ENCODE results near the gene ST6GAL1. TPM values are rescaled to one million over a fixed set of nuclear protein-coding genes. Genes with fewer than 3 reads are reported as not detected.
A peak's percentile ranks its signal among the peaks of the same experiment; 100 is the strongest.

ST6GAL1 gene
- total and polyA plus RNA-seq, 10 of the 15 experiments (the other 5 are each of a cell fraction or from before 2014, with no cell fraction given): 74.2 to 248 (median 149) TPM

DNA sequence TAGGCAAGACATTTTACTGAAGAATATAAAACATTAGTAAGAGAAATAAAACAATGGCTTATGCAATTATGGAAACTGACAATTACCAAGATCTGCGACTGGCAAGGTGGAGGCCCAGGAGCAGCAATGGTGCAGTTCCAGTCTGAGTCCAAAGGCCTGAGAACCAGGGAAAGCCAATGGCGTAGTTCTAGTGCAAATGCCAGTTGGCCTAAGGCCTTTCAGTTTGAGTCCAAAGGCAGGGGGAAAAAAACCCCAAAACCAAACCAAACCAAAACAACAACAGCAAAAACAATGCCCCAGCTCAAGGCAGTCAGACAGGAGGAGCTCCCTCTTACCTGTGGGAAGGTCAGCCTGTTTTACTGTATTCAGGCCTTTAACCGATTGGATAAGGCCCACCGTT lies 72.6 kb downstream of the ST6GAL1 start (continued):
- TF ChIP-seq IKZF2 (IDR thresholded peaks at IDR 0.05): peak; percentile 14 to 38; a peak in 2 of 4 replicates
- no peak for TF ChIP-seq CHD4 (IDR thresholded peaks at IDR 0.05)
- TF ChIP-seq, protein P1, sequence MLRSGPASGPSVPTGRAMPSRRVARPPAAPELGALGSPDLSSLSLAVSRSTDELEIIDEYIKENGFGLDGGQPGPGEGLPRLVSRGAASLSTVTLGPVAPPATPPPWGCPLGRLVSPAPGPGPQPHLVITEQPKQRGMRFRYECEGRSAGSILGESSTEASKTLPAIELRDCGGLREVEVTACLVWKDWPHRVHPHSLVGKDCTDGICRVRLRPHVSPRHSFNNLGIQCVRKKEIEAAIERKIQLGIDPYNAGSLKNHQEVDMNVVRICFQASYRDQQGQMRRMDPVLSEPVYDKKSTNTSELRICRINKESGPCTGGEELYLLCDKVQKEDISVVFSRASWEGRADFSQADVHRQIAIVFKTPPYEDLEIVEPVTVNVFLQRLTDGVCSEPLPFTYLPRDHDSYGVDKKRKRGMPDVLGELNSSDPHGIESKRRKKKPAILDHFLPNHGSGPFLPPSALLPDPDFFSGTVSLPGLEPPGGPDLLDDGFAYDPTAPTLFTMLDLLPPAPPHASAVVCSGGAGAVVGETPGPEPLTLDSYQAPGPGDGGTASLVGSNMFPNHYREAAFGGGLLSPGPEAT (IDR thresholded peaks at IDR 0.05; ENCODE audit: low read depth): 0 out of 2 replicates have a peak, but pooled peaks have one; percentile 20
- TF ChIP-seq YY1 (IDR thresholded peaks at IDR 0.05; ENCODE audit: low read depth, low read length): 0 out of 2 replicates have a peak, but pooled peaks have one; percentile 24
- TF ChIP-seq RUNX3 (IDR thresholded peaks at IDR 0.05; ENCODE audit: low read length): peak; percentile 78
- peak; percentile 54; the same call in 1 of the 2 replicates for TF ChIP-seq IRF4 (IDR thresholded peaks at IDR 0.05; ENCODE audit: low read depth, low read length)
- TF ChIP-seq GATAD2B (conservative IDR thresholded peaks at IDR 0.05; ENCODE audit: low read depth): peak; percentile 24; the same call in 1 of the 2 replicates
- peak; percentile 52; the same call in 1 of the 2 replicates for TF ChIP-seq JUNB (IDR thresholded peaks at IDR 0.05)

DNA sequence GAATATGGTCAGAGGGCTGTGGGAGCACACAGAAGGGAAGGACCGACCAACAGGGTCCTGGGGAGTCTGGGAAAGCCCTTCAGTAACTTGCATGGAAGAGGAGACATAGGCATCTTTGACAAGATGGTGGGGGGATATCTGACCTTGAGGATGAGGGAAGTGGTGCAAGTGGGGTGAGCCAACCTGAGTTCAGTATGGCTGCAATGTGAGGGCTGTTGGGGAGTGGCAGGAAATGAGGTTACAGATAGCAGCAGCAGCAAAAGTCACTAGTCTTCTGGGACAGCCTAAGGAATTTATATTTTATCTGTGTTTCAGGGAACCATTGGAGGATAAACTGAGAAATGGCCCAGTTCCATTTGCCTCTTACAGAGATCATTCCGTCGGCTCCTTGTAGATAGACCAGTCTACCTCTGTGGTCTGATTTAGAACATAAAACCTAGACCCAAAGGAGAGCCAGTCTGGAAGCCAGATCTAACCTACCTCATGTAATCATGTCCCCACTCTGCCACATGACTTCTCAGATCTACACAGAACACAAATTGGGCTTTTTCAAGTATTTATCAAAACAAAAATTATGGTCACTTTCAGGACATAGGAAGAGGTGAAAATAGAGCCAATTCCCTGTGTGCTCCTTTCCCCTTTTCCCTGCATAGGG lies 75.6 kb downstream of the ST6GAL1 start:
- Histone ChIP-seq H3K27ac (ENCODE audit: control insufficient read depth, insufficient read depth) (peak overlapping the region; percentile 58), H3K4me2 (ENCODE audit: control insufficient read depth, insufficient read depth) (no peak overlapping the region), H3K9ac (ENCODE audit: control insufficient read depth, insufficient read depth, low read length) (no peak overlapping the region), H3K27me3 (replicated peaks in 1 of 2; ENCODE audit: control insufficient read depth in 2 of 2, insufficient read depth in 2 of 2, low read length in 1 of 2) (no peaks in the 10 kb centered on the region), H2AFZ (ENCODE audit: control insufficient read depth, low read depth, low read length) (no peak overlapping the region), H3K4me1 (ENCODE audit: control insufficient read depth, insufficient read depth, low read length) (peaks cover 39% of the 10 kb centered on the region), H3K36me3 (ENCODE audit: control insufficient read depth in 2 of 2, insufficient read depth in 2 of 2, low read length in 1 of 2) (peaks cover 0 to 15% of the 10 kb centered on the region in 2 experiments; a peak in 3 of 4 replicates), H3K4me3 (no peak overlapping the region), H3K9me3 (replicated peaks; ENCODE audit: control insufficient read depth, insufficient read depth, low read length) (peaks cover 12% of the 10 kb centered on the region), H3K79me2 (ENCODE audit: control insufficient read depth, insufficient read depth, low read length) (peaks cover 58% of the 10 kb centered on the region), H4K20me1 (ENCODE audit: control insufficient read depth, insufficient read depth) (no peaks in the 10 kb centered on the region)
- DNase-seq (ENCODE audit: low read depth, low spot score): no peak
- POLR2A ChIA-PET: interaction anchor here (1.5 kb wide), 1 partner anchor 8 kb away, joined by 6 read pairs; no protein-coding TSS in a partner anchor
- FAIRE-seq: no peak
- WGBS (ENCODE audit: insufficient coverage, insufficient replicate concordance, low lambda C conversion rate, missing lambda C conversion rate): 91% methylated on average over 3 of the region's 3 CpGs
- SMC1A ChIA-PET (ENCODE audit: uncharacterized antibody, unreplicated experiment): interaction anchor here (0.8 to 8.6 kb wide), 4 partner anchors 11 to 24 kb away, joined by 3 to 150 read pairs (median 35); no protein-coding TSS in a partner anchor
- TF ChIP-seq RUNX3 (IDR thresholded peaks at IDR 0.05; ENCODE audit: low read length) (0 out of 2 replicates have a peak, but pooled peaks have one; percentile 17), NBN (IDR thresholded peaks at IDR 0.05) (no peak), IKZF1 (conservative IDR thresholded peaks at IDR 0.05) (no peak), HDAC2 (IDR thresholded peaks at IDR 0.05) (no peak), SMC3 (IDR thresholded peaks at IDR 0.05; ENCODE audit: borderline replicate concordance, low read length) (no peak)
- TF ChIP-seq, protein P2, sequence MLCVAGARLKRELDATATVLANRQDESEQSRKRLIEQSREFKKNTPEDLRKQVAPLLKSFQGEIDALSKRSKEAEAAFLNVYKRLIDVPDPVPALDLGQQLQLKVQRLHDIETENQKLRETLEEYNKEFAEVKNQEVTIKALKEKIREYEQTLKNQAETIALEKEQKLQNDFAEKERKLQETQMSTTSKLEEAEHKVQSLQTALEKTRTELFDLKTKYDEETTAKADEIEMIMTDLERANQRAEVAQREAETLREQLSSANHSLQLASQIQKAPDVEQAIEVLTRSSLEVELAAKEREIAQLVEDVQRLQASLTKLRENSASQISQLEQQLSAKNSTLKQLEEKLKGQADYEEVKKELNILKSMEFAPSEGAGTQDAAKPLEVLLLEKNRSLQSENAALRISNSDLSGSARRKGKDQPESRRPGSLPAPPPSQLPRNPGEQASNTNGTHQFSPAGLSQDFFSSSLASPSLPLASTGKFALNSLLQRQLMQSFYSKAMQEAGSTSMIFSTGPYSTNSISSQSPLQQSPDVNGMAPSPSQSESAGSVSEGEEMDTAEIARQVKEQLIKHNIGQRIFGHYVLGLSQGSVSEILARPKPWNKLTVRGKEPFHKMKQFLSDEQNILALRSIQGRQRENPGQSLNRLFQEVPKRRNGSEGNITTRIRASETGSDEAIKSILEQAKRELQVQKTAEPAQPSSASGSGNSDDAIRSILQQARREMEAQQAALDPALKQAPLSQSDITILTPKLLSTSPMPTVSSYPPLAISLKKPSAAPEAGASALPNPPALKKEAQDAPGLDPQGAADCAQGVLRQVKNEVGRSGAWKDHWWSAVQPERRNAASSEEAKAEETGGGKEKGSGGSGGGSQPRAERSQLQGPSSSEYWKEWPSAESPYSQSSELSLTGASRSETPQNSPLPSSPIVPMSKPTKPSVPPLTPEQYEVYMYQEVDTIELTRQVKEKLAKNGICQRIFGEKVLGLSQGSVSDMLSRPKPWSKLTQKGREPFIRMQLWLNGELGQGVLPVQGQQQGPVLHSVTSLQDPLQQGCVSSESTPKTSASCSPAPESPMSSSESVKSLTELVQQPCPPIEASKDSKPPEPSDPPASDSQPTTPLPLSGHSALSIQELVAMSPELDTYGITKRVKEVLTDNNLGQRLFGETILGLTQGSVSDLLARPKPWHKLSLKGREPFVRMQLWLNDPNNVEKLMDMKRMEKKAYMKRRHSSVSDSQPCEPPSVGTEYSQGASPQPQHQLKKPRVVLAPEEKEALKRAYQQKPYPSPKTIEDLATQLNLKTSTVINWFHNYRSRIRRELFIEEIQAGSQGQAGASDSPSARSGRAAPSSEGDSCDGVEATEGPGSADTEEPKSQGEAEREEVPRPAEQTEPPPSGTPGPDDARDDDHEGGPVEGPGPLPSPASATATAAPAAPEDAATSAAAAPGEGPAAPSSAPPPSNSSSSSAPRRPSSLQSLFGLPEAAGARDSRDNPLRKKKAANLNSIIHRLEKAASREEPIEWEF (IDR thresholded peaks at IDR 0.05; ENCODE audit: insufficient replicate concordance, low read depth, low read length): no peak
- no TSS peak for BruUV-seq (replicated peaks)
- RAD21 ChIA-PET (ENCODE audit: unreplicated experiment): interaction anchor here (1.8 to 8.4 kb wide), 2 partner anchors 16 to 24 kb away, joined by 4 to 183 read pairs; no protein-coding TSS in a partner anchor
- CTCF ChIA-PET: no interaction called here
- in situ Hi-C loops (cut with MboI): no loop called here
- intact Hi-C loops (cut with micrococcal nuclease; ENCODE audit: unreplicated experiment): no loop called here
- no peak for ATAC-seq

Measured in GM12878 (cell line).